Measurements from ENCODE around the gene NT5C1A.

Gene NT5C1A

DNA sequence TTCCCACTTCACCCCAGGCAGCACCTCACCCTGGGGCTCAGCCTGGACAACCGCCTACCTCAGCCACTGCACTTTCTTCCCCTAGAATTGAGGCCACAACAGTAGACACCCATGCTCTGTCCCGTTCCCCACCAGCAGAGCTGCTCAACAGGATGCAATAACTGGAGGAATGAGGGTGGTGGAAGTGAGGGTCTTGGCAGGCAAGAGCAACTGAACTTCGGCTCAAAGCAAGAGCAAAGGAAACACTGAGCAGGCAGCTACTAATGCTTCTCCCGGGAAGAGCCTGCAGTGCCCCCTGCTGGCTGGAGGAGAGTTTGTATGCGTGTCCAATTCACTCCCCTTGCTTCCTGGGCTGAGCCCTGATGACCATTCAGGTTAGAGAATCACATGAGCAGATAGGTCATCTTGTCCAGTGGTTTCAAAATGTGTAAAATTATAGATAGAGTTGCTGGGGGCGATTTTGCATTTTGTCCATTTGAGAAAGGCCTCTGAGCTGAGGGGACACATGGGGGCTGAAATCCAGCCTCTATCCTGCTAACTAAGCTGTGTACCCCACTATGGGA, 13.9 kb downstream of the NT5C1A start:
- DNase-seq = peak; percentile 5 to 33

DNA sequence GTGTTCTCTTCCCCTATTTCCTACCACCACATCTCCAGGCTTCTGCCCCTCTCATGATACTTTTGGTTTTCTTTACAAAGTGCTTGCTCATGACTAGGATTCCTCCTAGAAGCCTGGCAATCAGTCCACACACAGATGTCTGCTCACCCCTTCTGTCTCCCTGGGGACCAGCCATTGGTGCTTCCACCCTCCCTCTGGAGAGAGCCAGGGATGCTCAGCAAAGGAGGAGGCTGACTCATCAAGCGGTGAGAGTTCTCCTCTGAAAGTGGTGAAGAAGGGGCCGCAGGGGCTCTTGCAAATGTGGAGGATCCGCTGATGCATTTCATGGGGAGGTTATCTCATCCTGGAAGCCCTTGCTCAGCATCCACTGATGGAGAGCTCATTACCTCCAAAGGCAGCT, 14.5 kb downstream of the NT5C1A start:
- DNase-seq = no peak

DNA sequence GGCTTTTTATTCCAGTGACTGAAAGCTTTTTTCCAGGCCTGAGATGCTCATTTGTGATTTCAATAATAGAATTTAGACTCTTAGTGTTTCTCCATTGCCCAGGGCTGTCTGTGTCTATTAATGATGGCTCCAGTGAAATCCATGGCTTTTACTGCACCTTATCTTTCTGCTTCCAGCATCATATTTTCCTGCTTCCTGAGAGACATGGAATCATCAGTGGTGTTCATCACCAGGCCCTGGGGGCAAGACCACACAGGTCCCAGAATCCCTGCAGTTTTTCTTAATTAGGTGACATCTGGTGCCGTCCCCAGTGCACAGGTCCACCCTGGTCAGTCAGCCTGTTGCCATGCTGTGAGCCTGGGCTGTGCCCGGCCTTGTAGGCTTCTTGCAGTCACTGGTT, 15.5 kb downstream of the NT5C1A start:
- no peak for DNase-seq

DNA sequence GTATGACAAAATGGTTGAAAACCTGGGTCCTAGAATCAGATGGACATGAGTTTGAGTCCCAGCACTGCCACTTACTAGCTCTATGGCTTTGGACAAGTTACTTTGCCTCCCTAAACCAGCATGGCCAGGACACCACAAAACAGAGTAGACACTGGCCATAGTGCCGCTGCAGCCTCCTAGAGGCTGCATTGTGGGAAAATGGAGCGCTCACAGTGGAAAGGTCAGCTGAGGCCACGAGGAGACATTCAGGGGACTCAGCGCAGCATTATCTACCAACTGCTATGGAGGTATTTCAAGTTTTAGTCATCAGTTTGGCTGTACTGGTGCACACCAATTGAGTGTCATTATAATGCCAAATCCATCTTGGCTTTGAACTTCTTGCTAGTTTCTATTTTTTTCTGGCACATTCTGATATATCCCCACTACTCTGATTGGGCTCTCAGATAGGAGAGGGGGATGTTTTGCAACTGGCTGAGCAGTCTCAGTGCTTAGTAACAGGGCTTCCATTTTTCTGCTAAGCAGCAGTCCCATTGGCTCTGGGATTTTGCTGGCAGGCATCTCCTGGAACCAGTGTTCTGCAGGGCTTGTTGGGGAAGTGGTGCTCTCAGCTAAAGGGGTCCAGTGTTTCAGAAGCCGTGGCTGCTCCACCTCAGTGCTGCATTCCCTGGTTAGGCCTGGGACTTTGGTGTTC, 16.2 kb downstream of the NT5C1A start:
- no peak for DNase-seq

DNA sequence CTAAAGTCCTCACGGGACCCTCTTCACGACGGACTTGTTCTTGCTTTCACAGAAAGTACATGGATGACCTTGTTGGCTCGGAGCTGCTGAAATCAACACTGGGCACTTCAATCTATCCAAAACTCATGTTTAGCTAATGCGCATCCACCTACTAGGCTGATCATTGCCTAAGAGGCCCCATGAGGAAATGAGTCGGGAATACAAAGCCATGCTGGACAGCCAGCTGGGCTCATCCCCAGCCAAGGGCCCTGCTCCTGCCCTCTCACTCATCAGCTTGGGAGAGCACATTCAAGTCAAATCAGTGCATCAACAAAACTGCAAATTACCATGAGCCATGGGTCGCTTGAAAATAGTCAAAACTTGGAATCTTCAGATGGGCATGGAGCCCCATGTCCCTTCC, 17.6 kb downstream of the NT5C1A start:
- no peak for DNase-seq

DNA sequence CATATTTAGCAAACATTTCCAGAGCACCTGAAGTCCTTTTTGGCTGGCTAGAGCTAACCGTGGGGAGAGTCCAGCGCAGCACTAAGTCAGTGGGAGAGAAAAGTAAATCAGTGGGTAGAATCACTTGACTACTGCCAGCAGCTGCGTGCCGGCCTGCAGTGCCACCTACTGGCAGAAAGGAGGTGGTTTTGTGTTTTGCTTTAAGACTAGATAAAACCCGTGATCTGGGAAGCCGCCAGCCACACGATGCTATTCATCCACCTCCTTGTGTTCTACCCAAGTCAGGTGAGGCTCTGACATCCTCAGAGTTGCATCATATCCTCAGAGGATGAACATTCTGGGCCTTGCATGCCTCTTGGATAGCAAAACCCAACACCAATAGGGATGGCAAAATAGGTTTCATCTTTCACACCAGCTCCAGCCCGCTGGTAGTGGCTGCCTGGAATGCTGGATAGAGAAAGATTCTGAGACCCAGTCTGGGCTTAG, 18.3 kb downstream of the NT5C1A start:
- DNase-seq = peak; percentile 8 to 21

DNA sequence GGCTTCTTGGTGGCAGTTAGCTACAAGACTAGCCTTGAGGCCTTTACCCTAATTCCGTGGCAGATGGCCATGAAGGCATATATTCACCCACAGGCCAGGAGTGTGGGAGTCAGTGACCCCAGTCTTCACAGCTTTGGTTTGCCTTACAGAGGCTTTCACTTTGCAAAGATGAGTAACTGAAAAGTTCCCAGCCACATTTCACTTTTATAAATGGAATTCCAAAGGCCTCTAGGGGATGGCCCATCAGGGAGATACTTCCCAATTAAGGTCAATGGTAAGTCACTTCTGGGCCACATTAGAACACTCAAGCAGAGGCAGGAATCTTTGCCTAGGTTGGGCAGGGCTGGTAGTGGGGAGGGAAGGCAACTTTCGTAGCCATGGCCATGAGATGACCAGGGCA, 19.4 kb downstream of the NT5C1A start:
- DNase-seq = no peak

DNA sequence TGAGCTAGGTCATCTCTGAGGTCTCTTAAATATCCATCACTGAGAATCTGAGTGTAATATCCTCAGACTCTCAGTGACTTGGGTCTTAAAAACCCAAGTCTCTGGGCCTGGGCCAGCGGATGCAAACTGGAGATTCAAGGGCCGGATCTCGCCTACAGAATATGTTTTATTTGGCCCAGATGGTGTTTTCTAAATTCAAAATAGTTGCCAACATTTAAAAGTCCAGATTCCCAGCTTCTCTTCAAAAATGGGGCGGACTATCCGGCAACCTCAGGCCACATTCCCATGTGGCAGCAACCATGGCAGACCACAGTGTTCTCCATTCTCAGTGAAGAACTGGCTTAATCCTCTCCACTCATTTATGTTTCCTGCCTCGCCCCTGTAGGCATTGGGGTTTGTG, 19.8 kb downstream of the NT5C1A start:
- no peak for DNase-seq

DNA sequence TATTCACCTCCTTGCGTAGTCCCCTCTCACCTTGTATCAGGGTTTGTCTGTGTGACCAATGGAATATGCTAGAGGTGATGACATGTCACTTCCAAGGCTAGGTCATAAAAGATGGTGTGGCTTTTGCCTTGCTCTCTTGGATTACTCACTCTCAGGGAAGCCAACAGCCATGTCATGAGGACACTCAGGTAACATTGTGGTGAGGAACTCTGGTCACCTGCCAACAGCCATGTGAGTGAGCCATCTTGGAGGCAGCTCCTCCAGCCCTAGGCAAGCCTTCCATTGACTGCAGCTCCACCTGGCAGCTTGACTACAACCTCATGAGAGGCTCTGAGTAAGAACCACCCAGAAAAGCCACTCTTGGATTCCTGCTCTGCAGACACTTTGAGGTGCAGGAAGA, 21.5 kb downstream of the NT5C1A start:
- DNase-seq = no peak

DNA sequence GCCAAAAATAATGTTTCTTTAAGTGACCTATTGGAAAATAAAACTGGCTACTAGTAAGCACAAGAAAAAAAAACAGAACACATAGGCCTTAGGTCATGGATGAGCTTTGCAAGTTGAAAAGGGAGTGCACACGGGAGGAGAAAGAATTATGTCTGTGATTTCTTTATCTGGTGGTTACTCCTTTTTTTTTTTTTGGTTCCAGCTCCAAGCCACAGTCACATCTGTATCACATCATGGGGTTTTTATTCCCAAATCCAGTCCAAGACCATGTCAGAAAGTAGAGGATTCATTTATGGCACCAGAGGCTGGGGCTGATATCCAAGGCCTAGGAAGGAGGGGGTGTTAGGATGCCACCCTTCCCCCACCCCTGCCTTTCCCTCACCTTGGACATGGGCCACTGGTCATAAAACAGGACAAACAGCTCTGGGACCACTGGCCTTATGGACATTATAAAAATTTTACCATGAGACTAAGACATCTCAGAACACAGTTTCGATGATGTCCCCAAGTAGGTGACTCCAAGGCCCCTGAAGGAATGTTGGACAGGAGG, 22.2 kb downstream of the NT5C1A start:
- DNase-seq = no peak

DNA sequence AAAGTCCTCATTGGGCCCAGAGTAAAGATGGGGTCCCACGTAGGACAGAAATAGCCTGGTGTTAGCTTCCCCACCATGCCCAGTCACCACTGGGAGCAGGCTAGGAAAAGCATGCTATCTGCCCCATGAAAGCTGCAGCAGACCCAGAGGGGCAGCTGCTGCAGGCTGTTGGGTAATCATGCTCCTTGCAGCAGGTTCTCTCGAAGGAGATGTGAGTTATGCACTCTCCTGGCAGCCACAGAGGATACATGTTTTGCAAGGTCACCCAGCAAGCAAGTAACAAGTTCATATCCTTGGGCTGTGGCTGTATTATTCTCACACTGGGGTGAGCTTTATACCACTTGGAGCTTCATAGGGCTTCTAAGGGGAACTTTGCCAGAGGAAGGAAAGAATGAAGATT, 23.4 kb downstream of the NT5C1A start:
- no peak for DNase-seq

DNA sequence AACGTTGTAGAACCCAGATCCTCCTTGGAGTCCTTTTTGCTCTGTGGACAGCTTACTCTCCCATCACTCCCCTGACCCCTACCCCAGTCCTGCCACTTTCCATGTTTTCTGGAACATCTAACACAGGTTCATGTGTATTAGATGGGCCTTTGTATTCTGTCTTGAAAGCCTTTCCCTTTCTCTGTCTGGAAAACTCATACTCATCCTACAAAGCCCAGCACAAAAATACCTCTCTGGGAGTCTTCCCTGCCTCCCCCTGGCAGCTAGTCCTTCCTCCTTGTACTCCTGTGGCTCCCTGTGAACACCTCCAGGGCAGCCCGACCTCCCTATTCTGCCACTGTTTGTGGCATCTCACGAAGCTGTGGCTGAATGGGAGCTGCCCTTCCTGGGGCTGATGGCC, 24.7 kb downstream of the NT5C1A start:
- DNase-seq = no peak

DNA sequence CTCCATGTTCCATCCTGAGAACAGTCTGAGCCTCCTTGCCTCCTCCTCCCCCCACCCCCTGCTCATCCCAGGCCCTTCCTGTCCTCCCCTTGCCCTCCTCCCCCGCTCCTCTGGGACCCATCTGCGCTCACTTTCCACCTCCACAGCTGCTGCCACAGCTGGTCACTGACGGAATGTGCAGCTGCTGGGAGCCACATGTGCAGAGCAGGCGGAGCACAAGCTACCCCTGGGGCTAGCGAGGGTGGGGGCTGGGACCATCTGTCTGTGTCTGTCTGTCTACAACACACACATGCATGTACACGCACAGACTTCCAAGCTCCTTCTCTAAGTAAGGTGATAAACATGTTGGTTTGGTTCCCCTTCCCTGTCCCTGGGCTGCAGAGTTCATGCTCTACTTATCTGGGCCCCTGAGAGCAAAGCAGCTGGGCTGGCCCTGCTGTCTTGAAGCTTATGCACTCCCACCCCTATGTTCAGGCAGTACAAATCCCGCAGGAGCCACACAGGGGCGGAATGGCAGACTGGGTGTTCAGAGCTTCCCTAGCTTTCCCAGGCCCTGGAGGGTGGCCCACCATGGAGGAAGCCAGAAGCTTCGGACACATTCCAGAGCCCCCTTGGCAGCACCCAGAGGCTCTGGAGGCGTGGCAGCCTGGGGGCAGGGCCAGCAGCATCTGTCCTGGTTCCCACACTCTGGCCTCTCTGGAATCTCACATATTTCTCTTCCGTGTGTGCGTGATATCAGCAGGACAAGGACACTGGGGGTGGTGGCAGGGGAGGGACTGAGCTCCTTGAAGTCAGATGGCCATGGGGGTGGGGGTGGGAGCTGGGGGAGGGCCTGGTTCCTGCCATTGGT, 25.4 kb downstream of the NT5C1A start:
- DNase-seq = no peak

DNA sequence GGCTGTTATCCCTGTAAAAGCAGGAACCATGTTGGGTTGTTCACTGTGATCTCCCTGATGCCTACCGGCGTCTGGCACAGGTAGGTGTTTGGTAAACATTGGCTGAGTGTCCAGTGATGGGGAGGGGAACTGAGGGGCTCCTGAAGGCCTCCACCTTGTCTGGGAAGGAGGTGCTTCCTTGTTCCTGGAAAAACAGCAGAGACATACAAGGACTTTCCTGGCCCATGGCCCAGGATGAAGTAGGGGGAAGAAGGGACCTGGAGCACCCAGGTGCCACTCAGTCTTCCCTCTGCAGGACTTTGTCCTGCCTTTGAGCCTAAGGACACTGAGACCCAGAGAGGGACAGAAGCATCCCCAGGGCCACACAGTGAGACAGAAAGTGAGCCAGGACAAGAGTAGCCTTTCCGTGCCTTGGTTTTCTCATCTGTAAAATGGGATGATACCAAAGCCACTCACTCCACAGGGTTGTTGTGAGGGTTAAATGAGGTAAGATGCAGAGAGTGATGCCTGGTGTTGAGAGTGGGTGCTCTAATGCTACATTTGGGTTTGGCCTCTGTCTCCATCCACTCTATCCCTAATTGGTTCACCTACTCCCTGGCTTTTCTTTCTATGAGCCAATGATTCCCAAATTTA, 26.4 kb downstream of the NT5C1A start:
- no peak for DNase-seq

DNA sequence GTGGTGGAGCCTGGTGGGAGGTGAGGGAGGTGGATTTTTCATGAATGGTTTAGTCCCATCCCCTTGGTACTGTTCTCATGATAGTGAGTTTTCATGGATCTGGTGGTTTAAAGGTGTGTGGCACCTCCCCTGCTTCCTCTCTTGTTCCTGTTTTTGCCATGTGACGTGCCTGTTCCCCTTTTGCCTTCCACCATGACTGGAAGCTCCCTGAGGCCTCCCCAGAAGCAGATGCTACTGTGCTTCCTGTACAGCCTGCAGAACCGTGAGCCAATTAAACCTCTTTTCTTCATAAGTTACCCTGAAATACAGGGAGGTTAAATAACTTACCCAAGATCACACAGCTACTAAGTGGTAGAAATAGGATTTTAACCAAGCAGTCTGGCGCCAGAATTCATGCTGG, 28.2 kb downstream of the NT5C1A start:
- DNase-seq = no peak

DNA sequence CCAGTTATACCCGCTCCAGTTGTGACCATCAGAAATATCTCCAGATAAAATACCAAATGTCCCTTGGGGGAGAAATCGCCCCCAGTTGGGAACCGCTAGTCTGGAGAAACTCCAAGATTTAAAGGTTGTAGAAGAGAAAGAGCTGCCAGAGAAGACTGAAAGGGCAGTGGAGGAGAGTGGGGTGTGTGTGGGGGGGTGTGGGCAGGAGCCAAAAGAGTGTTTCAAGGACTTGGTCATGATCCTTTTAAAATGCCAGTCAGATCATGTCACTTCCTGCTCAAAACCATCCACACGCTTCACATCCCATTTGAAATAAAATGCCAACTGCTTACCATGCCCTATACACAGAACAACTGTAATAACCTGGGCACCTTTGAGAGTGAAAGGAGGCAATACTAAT, 29.1 kb downstream of the NT5C1A start:
- DNase-seq = no peak

DNA sequence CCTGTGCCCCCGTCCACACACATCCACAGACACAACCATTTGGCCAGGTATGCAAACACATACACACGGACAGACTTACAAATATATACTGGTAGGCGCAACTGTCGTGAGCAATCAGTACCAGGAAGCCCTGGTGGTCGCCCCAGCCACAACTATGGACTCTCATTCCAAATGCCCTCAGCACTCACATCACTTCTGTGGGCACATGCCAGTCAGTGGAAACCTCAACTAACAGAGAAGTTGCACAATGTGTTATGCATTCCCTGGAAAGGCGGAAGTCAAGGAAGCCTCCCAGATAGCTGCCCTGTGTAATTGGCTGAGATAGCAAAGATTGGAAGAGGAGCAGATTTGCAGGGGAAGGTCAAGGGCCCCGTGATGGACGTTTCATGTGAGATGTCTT, 31.0 kb downstream of the NT5C1A start:
- DNase-seq = no peak

DNA sequence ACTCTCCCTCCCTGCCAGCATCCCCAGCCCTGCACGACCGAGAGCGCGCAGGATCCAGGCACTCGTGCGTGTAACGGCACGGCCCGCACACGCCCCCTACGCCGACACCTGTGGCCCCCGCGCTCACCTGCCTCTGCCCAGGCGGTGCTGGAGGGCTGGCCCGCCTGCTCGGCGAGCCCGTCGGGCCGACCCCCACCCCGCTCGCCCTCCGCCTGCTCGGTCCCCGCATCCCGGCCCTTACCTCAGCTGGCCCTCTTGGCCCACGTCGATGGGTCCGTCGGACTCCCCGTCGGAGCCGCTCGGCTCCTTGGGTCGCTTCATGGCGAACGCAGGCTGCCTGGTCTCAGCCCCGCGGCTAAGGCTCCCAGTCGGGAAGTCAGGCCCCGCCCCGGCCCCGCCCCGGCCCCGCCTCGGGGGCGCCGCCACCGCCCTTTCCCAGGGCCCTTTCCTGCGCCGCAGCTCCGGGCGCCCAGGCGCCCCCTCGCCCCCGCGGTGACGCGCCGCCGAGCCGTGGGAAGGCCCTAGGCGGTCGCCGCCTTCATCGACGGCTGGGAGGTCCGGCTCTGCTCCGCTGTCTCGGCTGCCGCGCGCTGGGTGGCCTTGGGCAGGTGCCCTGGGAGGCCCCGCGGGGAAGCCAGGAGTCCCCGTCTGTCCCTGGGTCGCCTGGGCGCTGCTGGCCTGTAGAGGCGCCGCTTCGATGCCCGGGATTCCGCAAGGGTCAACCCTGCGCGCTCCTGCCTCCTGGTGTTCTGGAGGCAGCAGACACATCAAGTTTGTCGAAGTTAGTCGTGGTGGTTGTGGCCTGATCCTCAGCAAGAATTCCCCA, 32.4 kb downstream of the NT5C1A start, which contains the start of gene HEYL:
Gene HEYL (minus strand): TSS at position 339 of the 826 bp plus-strand sequence. CDS start 18 bp downstream, at position 321.
- DNase-seq = peak in 1 of 2 donors; percentile 42

DNA sequence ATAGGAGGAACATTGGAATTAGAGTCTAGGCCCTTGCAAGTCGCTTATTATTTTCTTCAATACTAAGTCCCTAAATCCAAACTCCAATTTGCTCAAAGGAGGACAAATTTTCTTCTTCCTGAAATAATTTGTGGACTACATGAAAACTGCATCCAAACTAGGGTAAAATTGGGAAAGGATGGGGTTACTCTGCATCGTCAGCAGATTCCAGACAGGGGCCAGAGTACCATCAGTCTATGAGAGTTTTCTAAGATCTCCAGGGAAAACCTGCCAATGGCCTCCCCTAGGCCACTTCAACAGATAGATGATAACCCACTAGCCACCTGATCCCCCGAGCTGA, 33.0 kb downstream of the NT5C1A start:
- no peak for DNase-seq

DNA sequence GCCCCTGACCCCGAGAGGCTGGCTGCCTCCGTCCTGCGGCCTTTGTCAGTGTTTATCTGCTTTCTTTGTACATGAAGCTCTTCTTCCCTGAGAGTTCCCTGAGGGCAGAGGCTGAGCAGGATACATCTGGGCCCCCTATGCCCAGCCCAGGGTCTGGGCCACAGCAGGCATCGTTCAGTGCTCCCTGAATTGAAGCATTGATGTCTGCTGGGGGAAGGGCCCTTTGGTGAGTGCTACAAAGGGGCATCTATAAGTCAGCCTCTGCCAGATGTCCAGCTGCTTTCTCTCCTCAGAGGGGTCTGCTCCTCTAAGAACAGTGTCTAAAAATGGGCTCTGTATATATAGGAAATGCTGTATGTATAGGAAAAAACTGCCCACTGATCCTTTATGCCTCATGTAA, 34.5 kb downstream of the NT5C1A start:
- DNase-seq = no peak

DNA sequence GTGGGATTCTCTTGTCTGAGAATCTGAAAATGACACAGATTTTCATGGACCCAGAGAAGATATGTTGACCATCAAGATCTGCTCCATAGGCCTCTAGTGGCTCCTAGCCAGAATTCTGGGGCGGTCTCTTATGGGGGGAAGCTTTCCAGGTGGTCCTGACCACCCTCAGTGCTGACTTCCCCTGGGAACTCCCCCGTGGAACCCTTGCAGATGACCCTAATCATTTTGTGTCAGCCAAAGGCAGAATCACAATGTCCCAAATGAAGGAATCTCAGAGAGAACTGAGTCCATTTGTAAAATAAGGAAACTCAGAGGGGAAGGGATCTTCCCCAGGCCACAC, 36.1 kb downstream of the NT5C1A start:
- DNase-seq = no peak

DNA sequence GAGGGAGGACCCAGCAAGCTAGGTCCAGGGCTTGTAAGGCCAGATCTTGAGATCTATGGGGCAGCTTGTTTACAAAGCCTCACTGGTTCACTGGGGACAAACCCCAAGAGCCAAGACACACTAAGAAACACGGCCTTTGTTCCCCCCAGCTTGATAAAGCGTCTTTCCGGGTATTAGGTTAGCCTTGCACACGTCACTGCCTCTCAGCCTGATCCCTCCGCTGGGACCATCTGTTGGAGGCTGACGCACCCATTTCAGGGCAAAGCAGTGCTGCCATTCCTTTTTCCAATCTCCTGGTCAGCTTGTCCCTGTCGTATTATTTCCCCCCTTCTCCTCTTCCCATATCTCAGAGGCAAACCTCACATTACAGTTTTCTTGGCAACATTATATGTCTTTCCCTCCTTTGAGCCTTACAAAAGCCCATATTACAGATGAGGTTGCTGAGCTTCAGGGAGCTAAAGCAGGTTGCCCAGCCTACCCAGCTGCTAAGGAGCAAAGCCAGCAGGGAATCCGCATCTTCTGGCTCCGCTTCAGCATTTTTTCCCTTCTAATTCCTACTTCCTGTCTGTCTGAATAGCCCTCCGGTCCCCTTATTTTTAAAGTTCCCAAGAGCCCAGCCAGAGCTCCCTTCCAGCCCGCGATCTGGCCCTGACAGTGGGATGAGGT, 36.6 kb downstream of the NT5C1A start:
- no peak for DNase-seq
